GM23248 (cell line): ENCODE measurements around the gene TRRAP.

Source experiments
- EZH2 ChIP-seq: fragments of 200-600 bp; sonication (generic); IDR thresholded peaks from 2 replicates; pipeline ENCODE4 v1.6.1; 2018; ENCODE audit warnings: antibody characterized with exemption, mild to moderate bottlenecking; ENCODE audit not compliant: insufficient read depth, poor library complexity, severe bottlenecking
- EZH2phosphoT487 ChIP-seq: fragments of 200-600 bp; sonication (generic); IDR thresholded peaks from 2 replicates; pipeline ENCODE4 v1.6.1; 2018; ENCODE audit warnings: antibody characterized with exemption, moderate library complexity, mild to moderate bottlenecking, low read depth; ENCODE audit not compliant: insufficient read depth

- TF ChIP-seq EZH2 (no peak), EZH2phosphoT487 (no peak)
These were observed 145.7 kb downstream of the TRRAP start for GRCh38 chr7:99024066-99024465.
